ENCODE results near the gene NTM.

NTM gene

GRCh38 chr11:131964698-131965483 is 594.5 kb downstream of the NTM start:
- DNase-seq (ENCODE audit: low spot score) = no peak

DNA sequence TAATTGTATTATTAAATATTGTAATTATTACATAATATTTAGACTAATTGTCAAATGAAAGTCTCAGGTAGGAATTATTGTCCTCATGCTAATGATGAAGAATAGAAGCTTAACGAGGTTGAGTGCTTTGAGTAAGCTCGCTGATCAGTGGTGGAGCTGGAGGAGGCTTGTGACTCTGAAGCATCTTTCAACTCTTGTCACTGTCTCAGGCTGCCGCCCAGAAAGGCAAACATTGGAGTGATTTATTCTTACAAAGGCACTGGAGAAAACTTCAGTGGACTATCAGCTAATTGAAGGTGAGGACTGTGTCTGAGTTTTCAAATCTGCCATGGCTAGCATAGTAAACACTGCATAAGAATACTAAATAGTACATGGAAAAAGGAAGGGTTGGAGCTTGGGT is 595.1 kb downstream of the NTM start:
- DNase-seq (ENCODE audit: low spot score) = no peak

- DNase-seq (ENCODE audit: low spot score) = no peak
These were observed 596.3 kb downstream of the NTM start for GRCh38 chr11:131966667-131967066.

DNA sequence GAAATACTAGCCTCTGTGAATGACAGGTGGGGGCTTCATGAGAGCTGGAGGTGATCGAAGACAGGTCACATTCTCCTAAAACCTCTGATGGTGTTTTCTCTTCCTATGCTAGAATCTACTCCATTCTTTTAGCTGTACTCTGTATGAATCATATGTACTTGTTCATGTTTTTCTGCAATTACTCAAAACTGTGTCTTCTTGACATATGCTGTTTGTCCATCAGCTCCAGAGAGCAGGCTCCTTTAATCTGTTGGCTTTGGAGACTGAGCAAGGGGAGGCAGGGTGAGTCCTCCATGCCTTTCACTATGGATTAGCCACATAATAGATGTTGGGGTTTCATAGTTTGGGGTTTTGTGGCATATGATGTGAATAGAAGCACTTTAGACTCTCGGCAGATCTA is 598.8 kb downstream of the NTM start:
- no peak for DNase-seq (ENCODE audit: low spot score)

- no peak for DNase-seq (ENCODE audit: low spot score)
These were observed 602.6 kb downstream of the NTM start for GRCh38 chr11:131973061-131973460.

DNA sequence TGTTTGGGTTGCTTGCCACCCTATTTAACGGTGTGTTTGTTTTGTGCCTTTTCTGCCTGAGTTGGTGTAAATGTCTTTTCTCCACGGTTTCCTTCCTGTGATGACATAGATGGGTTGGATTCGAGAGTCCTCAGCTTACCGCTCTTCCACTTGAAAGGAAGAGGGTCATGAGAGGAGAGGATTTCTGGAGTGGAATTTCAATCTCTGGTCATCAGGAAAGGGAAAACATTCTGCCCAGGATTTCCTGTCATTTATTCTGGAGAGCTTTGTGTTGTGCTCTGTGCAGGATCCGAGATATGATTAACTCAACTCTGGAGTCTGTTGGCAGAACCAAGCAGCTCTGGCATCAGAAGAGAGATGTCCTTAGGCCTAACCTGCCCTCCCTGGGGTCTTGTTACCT is 605.2 kb downstream of the NTM start:
- DNase-seq (ENCODE audit: low spot score) = no peak

GRCh38 chr11:131976021-131976420 is 605.6 kb downstream of the NTM start:
- no peak for DNase-seq (ENCODE audit: low spot score)

DNA sequence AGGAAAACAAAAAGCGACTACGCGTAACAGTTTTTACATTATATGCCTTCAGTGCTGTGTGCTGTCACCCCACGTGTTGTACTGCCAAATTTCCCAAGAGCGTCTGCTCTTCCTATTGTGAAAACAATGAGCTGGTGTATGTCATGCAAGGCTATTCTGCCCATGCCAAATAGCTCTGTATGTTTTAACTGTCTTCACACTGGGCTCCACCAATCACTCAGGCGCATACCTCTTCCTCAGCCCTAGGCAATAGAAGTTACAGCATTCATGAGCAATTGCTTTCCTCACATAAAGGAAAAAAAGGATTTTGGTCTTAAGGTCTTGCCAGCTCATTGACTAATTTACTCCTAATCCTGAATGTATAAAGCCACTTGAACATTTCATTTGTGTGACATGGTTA is 606.8 kb downstream of the NTM start:
- DNase-seq (ENCODE audit: low spot score) = no peak

DNA sequence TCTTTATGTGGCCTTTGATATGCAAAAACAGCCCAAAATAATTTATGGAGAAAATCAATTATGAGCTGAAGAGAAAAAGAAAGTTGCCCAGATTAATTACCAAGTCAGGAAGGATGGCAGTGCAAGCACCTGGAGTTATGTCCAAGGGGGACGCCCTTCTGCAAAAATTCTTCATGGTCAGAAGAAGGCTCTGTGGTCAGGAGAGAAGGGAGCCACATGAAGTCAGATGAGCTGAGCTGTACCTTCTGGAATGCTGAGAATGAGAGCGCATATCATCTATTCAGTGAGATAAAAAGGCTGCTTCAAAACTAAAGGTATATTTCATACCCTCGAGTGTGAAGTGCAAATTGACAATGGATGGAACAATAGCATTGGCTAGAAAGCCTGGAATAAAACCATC is 607.4 kb downstream of the NTM start:
- no peak for DNase-seq (ENCODE audit: low spot score)

- no peak for DNase-seq (ENCODE audit: low spot score)
These were observed 607.9 kb downstream of the NTM start for GRCh38 chr11:131978351-131978750.

DNA sequence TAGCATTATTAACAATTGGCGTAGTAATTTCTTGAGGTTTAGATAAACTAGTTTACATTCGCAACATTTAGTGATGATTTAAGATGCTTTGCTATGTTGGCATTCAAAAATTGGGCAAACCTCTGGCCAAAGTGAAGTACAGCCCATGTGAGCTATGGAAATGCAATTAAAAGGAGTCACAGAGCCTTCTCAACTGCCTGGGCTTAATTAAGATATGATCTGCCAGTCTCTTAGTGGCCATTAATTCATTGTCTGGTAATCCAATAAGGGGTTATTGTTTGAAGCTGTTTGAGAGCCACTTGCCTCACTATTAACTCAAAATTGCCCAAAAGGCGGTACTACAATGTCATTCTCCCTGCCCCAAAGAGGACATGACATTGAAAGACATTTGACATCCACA is 608.9 kb downstream of the NTM start:
- no peak for DNase-seq (ENCODE audit: low spot score)

- DNase-seq (ENCODE audit: low spot score) = no peak
These were observed 609.8 kb downstream of the NTM start for GRCh38 chr11:131980199-131980598.

DNA sequence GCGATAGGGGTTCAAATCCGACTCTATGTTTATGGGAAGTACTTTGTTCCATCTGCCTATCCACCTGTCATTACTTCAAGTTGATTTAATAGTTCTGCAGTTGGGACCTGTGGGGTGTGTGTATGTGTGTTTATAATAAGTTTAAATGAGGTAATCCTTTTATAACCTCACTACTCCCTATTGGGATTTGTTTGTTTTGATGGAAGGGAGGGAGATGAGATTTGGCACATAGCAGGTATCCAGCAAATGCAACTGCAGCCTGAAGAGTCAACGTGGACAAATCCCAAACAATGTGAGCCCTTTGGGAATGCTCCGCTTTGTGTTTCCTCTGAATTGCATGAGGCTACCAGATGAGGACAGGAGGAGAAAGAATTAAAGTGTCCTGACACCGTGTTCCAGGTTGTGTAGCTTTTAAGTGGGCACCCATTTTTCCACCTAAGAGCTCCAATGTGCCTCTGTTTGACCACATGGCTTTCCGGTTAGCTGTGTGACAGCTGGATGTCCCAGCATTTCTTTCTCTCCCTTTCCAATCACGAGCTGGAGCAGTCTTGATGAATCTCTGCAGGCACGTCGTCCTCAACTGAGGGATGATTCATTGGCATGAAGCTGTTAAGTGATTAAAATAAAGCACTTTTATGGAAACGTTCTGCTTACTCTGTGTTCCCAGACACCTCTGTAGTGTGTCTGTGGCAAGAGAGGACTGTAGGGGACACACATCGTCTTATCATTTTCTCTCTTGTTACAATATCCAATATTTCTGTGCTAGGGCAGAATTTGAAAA is 610.7 kb downstream of the NTM start:
- no peak for DNase-seq (ENCODE audit: low spot score)

DNA sequence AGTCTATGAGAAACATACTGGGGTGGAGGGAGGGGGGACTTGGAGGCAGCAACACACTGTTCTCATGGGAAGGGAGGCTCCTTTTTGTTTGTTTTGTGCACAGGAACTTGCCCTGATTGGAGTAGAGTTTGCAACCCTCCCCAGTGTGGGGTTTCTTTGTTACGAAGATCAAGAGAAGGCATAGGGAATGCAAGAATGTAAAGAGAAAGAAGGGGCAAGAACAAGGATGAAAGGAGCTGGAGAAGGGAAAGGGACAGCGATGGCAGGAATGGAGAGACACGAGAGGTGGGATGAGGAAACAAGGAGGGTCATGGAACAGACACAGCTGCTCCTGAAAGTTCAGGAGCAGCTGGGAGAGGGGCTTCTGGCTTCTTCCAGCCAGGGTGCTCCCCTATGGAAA is 611.7 kb downstream of the NTM start:
- DNase-seq (ENCODE audit: low spot score) = no peak

GRCh38 chr11:131985846-131986301 is 615.5 kb downstream of the NTM start:
- no peak for DNase-seq (ENCODE audit: low spot score)

- DNase-seq (ENCODE audit: low spot score) = no peak
These were observed 617.3 kb downstream of the NTM start for GRCh38 chr11:131987703-131988102.

DNA sequence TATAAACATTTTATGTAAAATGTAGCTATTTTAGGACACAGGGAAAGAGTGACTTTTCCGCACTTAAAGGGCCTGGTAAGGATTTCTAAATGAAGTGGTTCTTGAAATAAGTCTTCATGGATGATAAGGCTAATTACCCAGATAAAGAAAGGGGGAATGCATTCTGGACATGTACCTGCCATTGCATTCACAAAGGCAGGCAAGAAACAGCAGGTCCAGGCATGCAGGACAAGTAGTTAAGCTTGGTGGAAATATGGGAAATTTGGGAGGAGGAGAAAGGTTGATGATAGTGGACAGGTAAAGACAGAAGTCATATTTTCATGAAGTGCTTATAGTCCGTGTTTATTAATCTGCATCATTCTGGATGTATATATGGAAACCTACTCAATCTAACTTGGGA is 621.2 kb downstream of the NTM start:
- no peak for DNase-seq (ENCODE audit: low spot score)

DNA sequence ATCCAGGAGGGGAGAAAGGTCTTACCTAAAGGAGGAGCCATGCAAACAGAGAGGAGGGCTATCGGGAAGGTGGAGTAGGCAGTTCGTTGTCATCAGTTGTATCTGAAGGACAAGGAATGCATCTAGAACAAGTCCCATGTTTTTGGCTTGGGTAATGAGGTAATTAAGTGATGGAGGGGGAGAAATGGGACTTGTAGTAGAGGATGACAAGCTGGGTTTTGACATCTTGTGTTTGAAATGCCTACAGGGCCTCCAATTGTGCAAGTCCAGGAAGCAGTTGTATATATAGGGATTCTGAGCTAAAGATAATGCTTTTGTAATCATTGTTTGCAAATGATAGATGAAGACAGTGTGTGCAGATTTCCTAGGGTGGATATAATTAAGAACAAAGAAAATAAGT is 622.8 kb downstream of the NTM start:
- DNase-seq (ENCODE audit: low spot score) = no peak

GRCh38 chr11:131998020-131998419 is 627.6 kb downstream of the NTM start:
- DNase-seq (ENCODE audit: low spot score) = no peak

- DNase-seq (ENCODE audit: low spot score) = no peak
These were observed 628.7 kb downstream of the NTM start for GRCh38 chr11:131999084-131999483.

DNA sequence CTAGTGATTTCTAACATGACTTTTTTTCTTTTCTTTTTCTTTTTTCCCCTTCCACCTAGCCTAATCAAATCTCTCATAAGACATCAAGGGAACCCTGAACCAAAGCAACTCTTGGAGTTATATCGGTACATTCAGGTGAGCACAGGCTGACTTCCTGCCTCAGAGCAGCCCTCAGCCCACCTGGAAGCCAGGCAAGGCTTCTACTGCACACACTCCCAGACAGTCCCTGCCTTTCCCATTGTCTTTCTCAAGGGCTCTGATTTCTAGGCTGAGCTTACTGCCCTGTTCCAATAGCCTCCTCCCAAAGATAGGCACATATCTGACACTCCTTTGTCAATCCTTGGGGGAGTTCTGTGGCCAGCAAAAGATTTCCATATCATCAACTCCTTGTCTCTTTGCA is 629.5 kb downstream of the NTM start:
- no peak for DNase-seq (ENCODE audit: low spot score)

GRCh38 chr11:132005887-132006286 is 635.5 kb downstream of the NTM start:
- no peak for DNase-seq (ENCODE audit: low spot score)

DNA sequence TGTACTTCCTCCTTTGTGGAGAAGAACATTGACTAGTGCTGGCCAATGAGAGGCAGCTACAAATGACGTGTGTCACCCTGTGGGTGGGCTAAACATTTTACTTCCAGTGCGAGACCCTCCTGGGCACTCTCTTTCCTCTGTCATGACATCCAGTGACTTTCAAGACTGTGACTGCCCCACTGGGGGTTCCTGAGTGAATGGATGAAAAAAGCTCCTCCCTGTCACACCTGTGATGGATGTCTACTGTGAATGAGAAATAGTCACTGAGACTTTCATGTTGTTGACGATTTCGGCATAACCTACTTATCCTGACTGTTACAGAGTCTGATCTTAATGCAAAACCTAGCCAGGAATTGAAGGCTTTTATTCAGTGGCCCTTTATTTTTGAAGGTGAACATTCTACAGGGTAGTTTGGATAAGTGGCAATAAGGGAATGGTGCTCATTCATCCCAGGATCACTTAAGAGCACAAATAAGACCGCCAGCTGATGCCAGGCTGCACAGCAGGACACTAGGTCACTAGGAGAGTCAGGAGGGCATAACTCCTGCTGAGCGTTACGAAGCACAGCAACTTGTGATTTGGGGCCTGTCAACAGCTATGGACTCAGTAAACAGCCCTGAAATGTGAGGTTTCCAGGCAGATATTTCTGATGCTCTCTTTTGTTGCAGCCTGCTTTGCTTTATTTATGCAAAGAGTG is 636.6 kb downstream of the NTM start:
- DNase-seq (ENCODE audit: low spot score) = no peak
